G401.6 (cell line): ENCODE data around the gene DROSHA.
A peak's percentile ranks its signal among the peaks of the same experiment; 100 is the strongest.
"Not testable (repeated sequence)": the region's sequence is repeated elsewhere in the genome, so short reads cannot be mapped to it uniquely, and the experiment has no call there.

ENCODE experiments used
- FAIRE-seq: peaks from 2 replicates; lab custom pipeline; 2012; peaks lifted over from hg19 to GRCh38; lab: Jason Lieb, UNC

The DROSHA gene, protein sequence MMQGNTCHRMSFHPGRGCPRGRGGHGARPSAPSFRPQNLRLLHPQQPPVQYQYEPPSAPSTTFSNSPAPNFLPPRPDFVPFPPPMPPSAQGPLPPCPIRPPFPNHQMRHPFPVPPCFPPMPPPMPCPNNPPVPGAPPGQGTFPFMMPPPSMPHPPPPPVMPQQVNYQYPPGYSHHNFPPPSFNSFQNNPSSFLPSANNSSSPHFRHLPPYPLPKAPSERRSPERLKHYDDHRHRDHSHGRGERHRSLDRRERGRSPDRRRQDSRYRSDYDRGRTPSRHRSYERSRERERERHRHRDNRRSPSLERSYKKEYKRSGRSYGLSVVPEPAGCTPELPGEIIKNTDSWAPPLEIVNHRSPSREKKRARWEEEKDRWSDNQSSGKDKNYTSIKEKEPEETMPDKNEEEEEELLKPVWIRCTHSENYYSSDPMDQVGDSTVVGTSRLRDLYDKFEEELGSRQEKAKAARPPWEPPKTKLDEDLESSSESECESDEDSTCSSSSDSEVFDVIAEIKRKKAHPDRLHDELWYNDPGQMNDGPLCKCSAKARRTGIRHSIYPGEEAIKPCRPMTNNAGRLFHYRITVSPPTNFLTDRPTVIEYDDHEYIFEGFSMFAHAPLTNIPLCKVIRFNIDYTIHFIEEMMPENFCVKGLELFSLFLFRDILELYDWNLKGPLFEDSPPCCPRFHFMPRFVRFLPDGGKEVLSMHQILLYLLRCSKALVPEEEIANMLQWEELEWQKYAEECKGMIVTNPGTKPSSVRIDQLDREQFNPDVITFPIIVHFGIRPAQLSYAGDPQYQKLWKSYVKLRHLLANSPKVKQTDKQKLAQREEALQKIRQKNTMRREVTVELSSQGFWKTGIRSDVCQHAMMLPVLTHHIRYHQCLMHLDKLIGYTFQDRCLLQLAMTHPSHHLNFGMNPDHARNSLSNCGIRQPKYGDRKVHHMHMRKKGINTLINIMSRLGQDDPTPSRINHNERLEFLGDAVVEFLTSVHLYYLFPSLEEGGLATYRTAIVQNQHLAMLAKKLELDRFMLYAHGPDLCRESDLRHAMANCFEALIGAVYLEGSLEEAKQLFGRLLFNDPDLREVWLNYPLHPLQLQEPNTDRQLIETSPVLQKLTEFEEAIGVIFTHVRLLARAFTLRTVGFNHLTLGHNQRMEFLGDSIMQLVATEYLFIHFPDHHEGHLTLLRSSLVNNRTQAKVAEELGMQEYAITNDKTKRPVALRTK (N-terminal part only)

DNA sequence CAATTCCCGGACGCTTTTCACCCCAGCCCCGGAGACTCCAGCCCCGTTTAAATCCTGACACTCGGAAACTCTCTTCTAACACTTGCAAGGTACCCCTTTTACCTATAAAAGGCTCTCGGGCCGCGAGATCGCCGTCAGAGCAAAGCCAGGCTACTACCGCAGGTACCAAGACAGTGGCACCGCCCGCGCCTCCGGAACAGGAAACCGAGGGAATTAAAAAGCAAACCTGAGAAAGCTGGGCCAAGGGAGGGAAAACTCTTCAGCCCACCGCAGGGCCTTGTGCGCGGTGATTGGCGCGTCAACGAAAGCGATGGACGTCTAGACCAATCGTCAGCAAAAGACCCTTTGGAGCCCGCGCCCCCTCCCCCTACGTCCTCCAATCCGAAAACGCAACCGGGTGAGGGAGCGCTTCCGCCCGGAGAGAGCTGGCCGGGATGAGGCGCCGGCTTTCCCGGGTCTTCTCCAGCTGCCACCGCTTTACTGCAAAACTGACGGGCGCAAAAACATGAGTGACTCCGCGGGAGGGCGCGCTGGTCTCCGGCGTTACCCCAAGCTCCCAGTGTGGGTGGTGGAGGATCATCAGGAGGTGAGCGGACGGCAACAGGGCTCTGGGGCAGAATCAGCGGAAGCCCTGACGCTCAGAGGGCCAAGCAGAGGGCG lies at the start of gene DROSHA, which contains the start of gene C5orf22:
DROSHA (minus strand) TSS at position 206 of the 660 bp plus-strand sequence. CDS start 3,034 bp downstream, outside the sequence.
C5orf22 (plus strand) TSS at position 414 of the 660 bp plus-strand sequence; CDS start at position 506, 92 bp downstream.
- peak; percentile 97 for FAIRE-seq

DNA sequence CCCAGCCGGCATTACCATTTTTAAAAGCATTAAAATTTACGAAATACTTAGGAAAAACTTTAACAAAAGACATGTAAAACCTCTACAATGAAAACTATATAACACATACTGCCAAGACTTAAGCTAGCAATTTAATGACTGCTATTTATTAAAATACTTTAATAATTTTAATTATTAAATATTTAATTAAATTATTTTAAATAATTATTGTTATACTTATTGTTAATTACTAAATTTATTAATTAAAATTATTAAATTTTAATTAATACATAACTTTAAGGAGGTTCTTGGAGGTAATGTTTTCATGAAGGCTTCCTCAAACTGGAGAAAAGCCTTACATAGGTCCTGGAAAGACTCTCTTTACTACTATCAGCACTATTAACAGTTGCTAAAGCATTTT lies 47.7 kb upstream of the DROSHA start:
- peak; percentile 90 for FAIRE-seq

DNA sequence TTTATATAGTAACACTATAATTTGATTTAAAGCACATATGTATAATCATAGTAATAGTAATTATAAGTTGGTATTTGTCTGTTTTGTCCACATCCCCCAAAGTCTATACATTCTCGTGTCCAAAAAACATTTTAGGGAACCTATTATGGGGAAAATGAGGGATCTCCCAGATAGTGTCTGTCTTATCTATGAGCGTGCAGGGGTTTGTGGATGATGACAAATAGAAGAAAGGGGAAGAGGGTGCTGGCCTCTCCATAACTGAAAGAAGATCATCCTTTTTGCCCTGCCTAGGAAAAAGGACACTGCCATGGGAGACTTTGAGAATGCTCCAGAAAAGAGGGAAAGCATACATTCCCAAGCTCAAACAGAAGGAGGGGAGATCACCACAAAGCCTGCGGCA lies 45.5 kb upstream of the DROSHA start:
- FAIRE-seq: no peak

DNA sequence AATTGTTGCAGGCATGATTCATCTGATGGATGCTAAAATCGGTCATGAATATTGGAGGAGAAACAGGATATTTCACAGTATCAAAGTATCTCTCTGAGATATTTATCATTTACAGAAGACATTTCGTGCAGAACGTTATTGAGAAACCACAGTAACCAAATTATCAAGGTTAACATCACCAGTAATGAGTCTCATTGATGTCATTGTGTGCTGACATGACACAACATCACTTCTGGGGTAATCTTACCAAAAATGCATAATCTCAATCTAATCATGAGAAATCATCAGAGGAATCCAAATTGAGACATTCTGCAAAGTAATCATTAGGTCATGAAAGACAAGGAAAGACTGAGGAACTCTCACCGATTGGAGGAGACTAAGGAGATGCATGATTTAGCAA lies 42.9 kb upstream of the DROSHA start:
- FAIRE-seq: no peak

DNA sequence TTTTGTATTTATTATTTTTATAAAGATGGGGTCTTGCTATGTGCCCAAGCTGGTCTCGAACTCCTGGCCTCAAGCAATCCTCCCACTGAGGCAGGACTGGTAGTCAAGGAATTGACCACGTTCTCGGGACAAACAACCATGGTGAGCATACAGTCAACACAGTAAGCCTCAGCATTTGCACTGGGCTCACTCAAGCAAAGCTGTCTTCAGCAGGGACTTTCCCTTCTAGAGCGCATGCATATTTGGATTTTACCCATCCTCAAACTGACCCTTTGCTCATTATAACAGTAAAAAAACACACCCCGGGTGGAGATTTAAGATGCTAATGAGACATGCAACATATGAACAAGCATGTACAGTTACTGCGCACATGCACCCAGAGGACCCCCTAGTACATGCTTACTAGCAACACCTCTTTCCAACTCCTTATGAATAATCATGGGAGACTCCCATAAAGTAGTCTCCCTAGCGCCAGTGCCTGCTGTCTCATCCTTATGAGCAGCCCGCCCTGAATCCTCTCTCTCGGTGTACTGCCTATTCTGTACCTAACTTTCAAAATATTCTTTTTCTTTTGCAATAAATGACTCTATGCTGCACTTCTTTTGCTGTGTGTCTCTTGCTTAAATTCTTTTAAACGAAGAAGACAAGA lies 41.7 kb upstream of the DROSHA start:
- FAIRE-seq: no peak

DNA sequence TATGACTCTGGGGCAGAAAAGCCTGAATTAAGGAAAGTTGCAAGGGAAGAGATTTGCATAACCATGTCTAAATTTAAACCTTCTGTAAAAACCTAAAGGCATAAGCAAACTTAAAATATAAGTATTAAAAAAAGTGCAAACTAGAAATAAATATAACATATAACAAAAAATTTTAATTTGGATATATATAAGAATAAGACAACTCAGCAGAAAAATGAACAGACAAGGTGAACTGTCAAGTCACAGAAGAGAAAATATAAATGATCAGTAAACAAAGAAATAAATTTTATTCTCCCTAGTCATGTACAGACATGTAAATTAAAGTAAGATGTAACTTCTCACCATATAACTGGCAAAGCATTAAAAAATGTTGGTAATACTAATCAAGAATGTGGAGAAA lies 37.2 kb upstream of the DROSHA start:
- FAIRE-seq: peak; percentile 34

DNA sequence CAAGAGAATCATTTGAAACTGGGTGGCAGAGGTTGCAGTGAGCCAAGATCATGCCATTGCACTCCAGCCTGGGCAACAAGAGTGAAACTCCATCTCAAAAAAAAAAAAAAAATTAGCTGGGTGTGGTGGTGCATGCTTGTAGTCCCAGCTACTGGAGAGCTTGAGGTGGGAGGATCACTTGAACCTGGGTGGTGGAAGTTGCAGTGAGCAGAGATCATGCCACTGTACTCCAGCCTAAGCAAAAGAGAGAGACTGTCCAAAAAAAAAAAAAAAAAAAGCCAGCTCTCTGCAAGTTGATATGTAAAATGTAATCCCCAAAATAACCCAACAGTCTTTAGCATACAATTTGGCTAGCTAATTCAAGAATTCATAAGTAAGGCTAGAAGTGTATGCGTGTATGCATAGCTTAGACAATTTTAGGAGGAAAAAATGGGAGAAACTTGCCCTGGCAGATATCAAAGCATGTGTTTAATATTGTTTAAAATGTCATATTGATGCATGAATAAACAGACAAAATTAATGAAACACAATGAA lies 36.5 kb upstream of the DROSHA start:
- no peak for FAIRE-seq

DNA sequence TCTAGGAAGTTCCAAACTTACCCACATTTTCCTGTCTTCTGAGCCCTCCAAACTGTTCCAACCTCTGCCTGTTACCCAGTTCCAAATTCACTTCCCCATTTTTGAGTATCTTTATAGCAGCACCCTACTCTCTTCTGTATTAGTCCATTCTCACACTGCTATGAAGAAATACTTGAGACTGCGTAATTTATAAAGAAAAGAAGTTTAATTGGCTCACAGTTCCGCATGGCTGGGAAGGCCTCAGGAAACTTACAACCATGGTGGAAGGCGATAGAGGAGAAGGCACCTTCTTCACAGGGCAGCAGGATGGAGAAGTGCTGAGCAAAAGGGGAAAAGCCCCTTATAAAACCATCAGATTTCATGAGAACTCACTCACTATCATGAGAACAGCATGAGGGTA lies 34.5 kb upstream of the DROSHA start:
- not testable (repeated sequence) for FAIRE-seq

DNA sequence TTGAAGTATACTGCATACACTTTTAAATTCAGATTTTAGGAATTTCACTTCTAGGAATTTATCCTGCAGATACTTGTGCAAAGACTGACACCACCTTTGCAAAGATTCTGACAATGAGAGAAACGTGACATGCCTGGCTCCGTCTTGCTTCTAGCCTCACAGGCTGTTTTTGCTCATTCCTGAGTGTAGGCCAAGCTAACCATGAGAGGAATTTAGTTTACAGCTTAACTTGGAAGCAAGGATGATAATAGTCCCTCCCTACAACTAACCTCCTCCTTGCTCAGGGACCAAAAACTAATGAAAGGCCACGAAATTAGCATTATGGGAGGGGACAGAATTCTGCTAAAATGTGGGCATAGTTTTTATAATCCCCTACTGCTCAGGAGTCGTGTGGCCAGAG lies 31.3 kb upstream of the DROSHA start:
- no peak for FAIRE-seq

DNA sequence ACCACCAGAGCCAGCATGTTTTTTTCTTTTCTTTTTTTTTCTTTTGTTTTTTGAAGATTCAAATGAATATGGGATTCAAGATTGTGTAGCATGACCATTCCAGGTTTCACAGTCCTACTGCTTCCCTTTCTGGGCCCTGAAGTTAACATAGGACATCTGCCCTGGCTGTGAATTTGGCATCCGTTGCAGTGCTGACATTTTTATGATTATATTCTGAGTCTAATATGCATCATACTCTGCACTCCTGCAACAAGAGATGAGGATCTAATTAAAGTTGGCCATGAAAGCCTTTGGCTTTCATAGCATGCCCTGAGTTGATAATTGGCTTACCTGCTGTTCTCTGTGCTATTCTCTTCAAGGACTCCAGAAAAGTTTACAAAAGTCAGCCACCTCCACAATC lies 30.1 kb upstream of the DROSHA start:
- no peak for FAIRE-seq

DNA sequence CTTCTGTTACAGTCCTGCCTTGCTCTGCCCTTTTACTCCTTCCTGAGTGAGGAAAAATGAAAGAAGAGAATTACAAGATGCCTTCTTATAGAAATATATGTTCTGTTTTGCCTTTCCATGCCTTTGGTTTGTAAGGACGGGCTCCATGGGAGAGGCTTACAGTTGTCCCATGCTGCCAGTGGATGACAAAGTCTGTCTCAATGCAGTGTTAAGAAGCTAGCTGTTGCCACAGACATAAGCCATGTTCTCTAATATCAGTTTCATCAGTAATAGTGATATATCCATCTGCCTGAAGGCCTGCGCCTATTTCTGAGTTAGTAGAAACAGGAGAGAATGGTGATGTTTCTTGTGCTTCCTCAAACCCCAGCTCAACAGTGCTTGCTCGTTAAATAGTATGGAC lies 28.0 kb upstream of the DROSHA start:
- FAIRE-seq: no peak

DNA sequence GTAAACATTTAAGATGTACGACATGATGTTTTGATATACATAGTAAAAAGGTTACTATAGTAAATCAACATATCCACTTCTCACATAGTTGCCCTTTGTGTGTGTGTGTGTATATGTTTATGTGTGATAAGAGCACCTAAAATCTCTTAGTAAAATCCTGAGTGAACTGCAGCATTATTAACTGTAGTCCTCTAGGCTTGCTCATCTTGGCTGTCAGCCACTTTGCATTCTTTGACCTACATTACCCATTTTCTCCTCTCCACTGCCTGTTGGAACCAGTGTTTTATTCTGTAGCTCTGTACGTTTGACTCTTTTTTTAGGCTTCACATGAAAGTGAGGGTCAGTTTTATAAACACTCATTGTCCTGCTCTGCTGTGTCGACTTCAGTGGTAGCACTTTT lies 24.6 kb upstream of the DROSHA start:
- no peak for FAIRE-seq

DNA sequence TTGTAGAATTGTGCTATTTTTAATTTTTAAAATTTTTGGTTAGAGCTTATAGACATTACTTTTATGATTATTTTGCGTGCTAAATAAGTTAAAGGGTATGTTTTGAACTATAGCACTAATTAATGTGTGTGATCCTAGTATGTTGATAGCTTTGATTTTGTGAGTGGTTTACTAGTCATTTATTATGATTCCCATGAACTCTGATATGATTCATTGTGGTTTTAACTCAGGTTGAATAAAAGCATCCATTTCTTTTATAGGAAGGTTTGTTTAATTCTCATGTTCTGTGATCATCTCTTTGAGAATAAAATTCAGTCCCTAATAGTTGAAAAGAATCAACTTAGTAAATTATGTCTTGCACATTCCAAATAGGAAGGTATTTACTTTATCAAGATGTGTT lies 22.7 kb upstream of the DROSHA start:
- no peak for FAIRE-seq

DNA sequence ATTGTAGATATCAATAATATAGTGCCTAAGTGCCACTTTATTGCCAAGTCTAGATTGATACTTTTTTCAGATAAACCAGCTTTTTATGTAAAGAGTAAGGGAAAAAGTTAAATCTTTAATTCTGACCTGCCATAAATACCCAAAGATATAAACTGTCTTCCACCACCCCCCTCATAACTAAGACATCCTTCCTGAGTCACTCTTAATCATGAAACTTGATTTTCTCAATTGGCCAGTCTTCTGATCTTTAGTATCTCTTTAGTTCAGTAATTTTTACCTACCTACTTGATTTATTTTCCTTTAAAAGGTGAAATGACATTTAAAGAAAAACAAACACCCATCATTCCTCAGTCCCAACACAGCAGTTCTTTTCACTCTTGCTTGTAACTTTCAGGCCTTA lies 22.0 kb upstream of the DROSHA start:
- no peak for FAIRE-seq

DNA sequence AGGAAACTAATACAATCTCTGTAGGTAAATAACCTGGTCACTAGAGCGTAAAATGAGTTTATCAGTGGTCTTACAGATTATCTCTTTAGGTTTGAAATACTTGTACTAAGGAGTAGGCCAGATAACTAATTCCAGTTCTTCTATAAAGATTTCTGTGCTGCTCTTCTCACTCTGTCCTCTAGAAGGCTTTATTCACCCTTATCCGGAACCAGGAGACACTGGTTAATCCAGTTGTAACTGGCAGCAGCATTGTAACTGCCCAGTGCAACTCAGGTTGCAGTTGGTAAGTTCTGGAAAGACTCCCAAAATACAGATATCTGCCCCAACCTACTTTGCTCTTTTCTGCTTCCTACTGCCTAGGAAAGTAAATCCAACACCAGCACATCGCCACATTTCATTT lies 20.0 kb upstream of the DROSHA start:
- no peak for FAIRE-seq

DNA sequence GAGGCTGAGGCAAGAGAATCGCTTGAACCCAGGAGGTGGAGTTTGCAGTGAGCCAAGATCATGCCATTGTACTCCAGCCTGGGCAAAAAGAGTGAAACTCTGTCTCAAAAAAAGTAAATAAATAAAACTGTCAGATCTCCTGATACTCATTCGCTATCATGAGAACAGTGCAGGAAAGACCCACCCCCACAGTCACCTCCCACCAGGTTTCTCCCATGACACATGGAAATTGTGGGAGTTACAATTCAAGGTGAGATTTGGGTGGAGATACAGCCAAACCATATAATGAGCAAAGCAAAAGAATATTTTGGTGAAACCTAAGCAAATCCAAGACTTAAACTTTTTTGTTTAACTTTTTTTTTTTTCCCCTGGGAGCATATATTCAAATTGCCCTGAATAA lies 17.2 kb upstream of the DROSHA start:
- not testable (repeated sequence) for FAIRE-seq

DNA sequence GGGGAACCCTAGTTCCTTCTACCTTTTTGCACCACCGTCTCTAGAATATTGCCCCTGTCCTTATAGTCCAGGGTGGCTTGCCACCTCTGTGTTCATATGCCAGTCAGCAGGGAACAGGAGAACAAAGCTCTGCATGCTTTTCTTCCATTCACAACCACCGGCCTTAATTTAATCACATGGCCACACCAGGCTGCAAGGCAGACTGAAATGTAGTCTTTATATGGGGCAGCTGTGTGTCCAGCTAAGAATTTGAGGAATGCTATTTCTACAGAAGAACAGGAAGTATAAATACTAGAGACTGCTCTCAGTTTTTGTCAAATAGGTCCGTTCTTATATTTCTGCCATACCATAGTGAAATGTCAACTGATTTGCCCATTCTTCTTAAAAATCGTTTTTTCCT lies 6.0 kb upstream of the DROSHA start:
- no peak for FAIRE-seq

DNA sequence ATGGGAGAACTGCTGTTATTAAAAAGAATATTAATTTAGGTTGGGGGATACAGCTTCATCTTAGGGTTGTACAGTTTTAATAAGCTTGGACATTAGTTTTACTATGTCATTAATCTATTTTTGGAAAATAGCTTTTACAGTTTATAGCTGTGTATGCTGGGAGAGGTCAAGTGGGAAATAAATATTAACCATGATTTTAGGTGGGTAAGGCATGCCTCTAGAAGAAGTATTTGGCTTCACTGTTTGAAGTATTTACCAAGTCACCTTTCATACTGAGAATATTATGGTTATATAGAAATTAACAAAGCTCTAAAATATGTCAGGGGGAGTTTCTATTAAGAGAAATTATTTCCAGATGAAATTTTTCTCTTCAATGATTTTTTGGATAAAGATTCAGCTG lies 5.5 kb upstream of the DROSHA start:
- no peak for FAIRE-seq

DNA sequence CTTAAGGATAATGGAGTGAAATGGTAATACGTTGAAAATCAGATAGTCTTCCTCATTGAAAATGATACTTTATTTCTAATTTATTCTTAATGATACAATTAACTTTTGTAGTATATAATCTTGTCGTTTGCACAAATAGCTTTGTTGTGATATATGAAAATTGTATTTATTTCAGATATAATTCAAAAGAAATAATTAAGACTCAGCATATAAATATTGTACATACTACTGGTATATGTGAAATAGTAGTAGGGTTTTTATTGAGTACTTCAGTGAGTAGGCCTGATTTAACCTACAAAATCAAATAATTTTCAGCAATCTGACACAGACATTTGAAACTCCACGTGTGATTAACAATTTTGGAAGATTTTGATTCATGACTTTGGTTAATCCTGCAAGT lies 5.0 kb upstream of the DROSHA start:
- no peak for FAIRE-seq

DNA sequence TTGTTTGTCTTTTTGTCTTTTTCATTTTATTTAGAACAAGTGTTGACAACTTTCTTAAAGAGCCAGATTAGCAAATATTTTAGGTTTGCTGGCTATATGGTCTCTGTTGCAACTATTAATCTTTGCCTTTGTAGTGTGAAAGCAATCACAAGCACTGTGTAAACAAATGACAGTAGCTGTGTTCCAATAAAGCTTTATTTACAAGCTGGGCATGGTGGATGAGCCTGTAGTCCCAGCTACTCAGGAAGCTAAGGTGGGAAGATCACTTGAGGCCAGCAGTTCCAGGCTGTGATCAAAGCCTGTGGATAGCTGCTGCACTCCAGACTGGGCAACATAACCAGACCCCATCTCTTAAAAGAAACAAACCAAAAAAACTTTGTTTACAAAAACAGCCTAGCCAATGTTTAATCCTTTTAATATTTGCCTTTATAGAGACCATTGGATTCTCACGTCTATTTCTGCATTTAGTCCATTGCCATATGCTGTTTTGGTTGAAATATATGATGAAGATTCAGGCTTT lies 2.7 kb upstream of the DROSHA start:
- FAIRE-seq: no peak

DNA sequence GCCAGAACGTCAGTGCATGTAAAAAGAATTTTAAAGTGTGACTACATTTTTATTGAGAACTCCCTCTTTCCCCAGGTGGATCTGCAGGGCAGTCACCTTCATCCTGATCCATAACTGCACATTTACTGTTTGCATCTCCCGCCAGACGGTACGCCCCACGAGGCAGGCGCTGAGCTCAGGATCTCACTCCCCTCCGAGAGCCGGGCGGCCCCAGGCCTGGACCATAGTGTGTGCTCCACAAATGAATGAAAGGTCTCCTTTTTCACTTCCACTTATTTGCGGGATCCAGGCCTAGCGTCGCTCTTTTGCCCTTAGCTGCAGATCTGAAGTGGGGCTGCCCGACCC lies 378 bp downstream of the DROSHA start:
- FAIRE-seq: no peak
